ENCODE results near the gene ZBED5. TPM values are rescaled to one million over a fixed set of nuclear protein-coding genes. Genes with fewer than 3 reads are reported as not detected.
"Not testable (repeated sequence)": the region's sequence is repeated elsewhere in the genome, so short reads cannot be mapped to it uniquely, and the experiment has no call there.

The ZBED5 gene
- total and polyA plus RNA-seq, 8 donors: 37.4 to 124 (median 116) TPM

- DNase-seq (no peak), ATAC-seq (no peak)
- H3K27ac ChIP-seq: no peak overlapping the region
- no peaks in the 10 kb centered on the region for H3K27me3 ChIP-seq
- H3K36me3 ChIP-seq: no peaks in the 10 kb centered on the region
- no peaks in the 10 kb centered on the region for H3K9me3 ChIP-seq
- H3K4me1 ChIP-seq: no peaks in the 10 kb centered on the region
- intact Hi-C loops (cut with DNase I): no loop called here
- no peak overlapping the region for H3K4me3 ChIP-seq
- no peak for TF ChIP-seq CTCF (IDR thresholded peaks at IDR 0.05)
Observed at GRCh38 chr11:10824888-10825287, 33.0 kb downstream of the ZBED5 start.

DNA sequence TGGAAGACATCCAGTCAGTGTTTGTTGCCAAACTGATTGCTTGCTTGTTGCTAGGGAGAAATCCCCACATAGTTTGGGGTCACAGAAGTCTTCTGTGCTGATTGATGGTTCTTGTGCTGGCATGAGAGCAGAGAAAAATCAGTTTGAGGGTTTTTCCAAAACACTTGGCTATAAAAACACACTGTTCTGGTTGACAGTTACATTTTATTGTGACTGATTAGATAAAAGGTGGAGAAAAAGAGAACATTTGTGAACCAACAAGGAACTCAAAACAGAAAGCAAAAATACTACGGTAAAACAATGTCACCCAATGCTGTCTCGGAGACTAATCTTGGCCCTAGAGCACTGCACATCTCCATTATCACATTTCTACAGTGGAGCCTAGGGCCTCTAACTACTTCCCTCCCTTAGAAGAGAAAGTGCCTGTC lies 34.7 kb downstream of the ZBED5 start:
- no peaks in the 10 kb centered on the region for H3K27me3 ChIP-seq
- intact Hi-C loops (cut with DNase I): no loop called here
- H3K27ac ChIP-seq: no peak overlapping the region
- H3K4me3 ChIP-seq: no peak overlapping the region
- TF ChIP-seq CTCF (IDR thresholded peaks at IDR 0.05): no peak
- DNase-seq (no peak), ATAC-seq (no peak)
- H3K9me3 ChIP-seq: no peaks in the 10 kb centered on the region
- no peaks in the 10 kb centered on the region for H3K4me1 ChIP-seq
- H3K36me3 ChIP-seq: no peaks in the 10 kb centered on the region

GRCh38 chr11:10822491-10822890 lies 35.4 kb downstream of the ZBED5 start:
- H3K9me3 ChIP-seq; H3K4me1 ChIP-seq; H3K27me3 ChIP-seq; H3K4me3 ChIP-seq; DNase-seq; ATAC-seq; H3K27ac ChIP-seq; intact Hi-C loops (cut with DNase I); H3K36me3 ChIP-seq: not testable (repeated sequence)

DNA sequence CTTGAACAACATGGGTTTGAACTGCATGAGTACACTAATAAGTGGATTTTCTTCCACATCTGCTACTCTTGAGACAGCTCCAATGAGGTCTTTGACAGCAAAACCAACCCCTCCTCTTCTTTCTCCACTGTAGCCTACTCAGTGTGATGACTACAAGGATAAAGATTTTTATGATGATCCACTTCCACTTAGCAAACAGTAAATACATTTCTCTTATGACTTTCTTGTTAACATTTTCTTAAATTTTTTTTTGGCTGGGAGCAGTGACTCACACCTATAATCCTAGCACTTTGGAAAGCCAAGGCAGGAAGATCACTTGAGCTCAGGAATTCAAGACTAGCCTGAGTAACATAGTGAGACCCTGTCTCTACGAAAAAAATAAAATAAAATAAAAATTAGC lies 39.3 kb downstream of the ZBED5 start:
- no peak overlapping the region for H3K27ac ChIP-seq
- no peaks in the 10 kb centered on the region for H3K36me3 ChIP-seq
- H3K27me3 ChIP-seq: no peaks in the 10 kb centered on the region
- H3K9me3 ChIP-seq: no peaks in the 10 kb centered on the region
- DNase-seq (no peak), ATAC-seq (peak; percentile 66)
- no peaks in the 10 kb centered on the region for H3K4me1 ChIP-seq
- intact Hi-C loops (cut with DNase I): no loop called here
- no peak for TF ChIP-seq CTCF (IDR thresholded peaks at IDR 0.05)
- no peak overlapping the region for H3K4me3 ChIP-seq

DNA sequence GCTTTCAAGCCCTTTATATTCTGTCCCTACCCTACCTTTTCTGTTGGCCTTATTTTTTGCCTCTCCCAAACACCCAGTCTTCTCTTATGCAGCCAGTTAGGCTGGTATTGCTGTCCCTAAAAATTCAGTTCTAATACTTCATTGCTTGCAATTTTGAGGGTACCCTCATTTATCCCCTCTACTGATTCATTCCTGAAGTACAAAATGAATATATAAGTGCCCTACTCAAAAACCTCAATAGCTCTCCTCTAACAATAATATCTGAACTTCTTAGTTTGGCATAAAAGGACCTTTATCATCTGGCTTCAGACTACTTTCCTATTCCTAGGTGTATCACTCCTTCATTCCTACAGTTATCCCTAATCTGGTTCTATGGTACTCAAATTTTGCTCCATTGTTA lies 43.9 kb downstream of the ZBED5 start:
- H3K4me3 ChIP-seq: no peak overlapping the region
- no peaks in the 10 kb centered on the region for H3K27me3 ChIP-seq
- ATAC-seq (no peak), DNase-seq (no peak)
- intact Hi-C loops (cut with DNase I): no loop called here
- no peaks in the 10 kb centered on the region for H3K9me3 ChIP-seq
- TF ChIP-seq CTCF (IDR thresholded peaks at IDR 0.05): no peak
- peaks cover 0 to 14% of the 10 kb centered on the region in 2 donors for H3K4me1 ChIP-seq
- no peaks in the 10 kb centered on the region for H3K36me3 ChIP-seq
- H3K27ac ChIP-seq: no peak overlapping the region

All from left lung (tissue), 10 donors.